ENCODE data around the gene KDM1B. TPM values are rescaled to one million over a fixed set of nuclear protein-coding genes. Genes with fewer than 3 reads are reported as not detected.
A peak's percentile ranks its signal among the peaks of the same experiment; 100 is the strongest.

Gene KDM1B
- total and polyA plus RNA-seq, 9 of the 15 experiments (the other 6 are each of a cell fraction or from before 2014, with no cell fraction given): 1.4 to 58.9 (median 36.3) TPM

GRCh38 chr6:18242062-18242851, 87.0 kb downstream of the KDM1B start (continued):
- TF ChIP-seq, protein P1, sequence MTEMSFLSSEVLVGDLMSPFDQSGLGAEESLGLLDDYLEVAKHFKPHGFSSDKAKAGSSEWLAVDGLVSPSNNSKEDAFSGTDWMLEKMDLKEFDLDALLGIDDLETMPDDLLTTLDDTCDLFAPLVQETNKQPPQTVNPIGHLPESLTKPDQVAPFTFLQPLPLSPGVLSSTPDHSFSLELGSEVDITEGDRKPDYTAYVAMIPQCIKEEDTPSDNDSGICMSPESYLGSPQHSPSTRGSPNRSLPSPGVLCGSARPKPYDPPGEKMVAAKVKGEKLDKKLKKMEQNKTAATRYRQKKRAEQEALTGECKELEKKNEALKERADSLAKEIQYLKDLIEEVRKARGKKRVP (CRISPR knock-in tag; IDR thresholded peaks at IDR 0.05): 0 out of 2 replicates have a peak, but pooled peaks have one; percentile 41
- TF ChIP-seq C11orf30 (IDR thresholded peaks at IDR 0.05; ENCODE audit: low read depth) (no peak), FOXK2 (conservative IDR thresholded peaks at IDR 0.05 in 1 of 2, IDR thresholded peaks at IDR 0.05 in 1 of 2; ENCODE audit: low read depth in 2 of 2) (peak in 1 of 2 experiments; percentile 19; a peak in 1 of 4 replicates), ZNF41 (CRISPR knock-in tag; conservative IDR thresholded peaks at IDR 0.05) (0 out of 2 replicates have a peak, but pooled peaks have one; percentile 58), DDX20 (tag; IDR thresholded peaks at IDR 0.05; ENCODE audit: low read depth) (peak; percentile 83), BACH1 (tag; IDR thresholded peaks at IDR 0.05) (peak; percentile 81; the same call in 1 of the 2 replicates), USF1 (CRISPR knock-in tag; IDR thresholded peaks at IDR 0.05) (no peak), ZNF197 (CRISPR knock-in tag; IDR thresholded peaks at IDR 0.05; ENCODE audit: low read depth) (peak; percentile 58; the same call in 1 of the 2 replicates), ILK (tag; IDR thresholded peaks at IDR 0.05; ENCODE audit: borderline replicate concordance, low read depth) (peak; percentile 57; the same call in 1 of the 2 replicates), ARNT (IDR thresholded peaks at IDR 0.05) (no peak), RCOR1 (IDR thresholded peaks at IDR 0.05; ENCODE audit: borderline replicate concordance in 1 of 2, low read depth in 2 of 2, low read length in 2 of 2) (peak in 1 of 2 experiments; percentile 58; a peak in 1 of 4 replicates), SMARCA4 (IDR thresholded peaks at IDR 0.05) (peak; percentile 54; the same call in 1 of the 2 replicates), FOXO4 (CRISPR knock-in tag; IDR thresholded peaks at IDR 0.05) (no peak), GATAD2B (IDR thresholded peaks at IDR 0.05; ENCODE audit: borderline replicate concordance) (no peak)

All from K562 (cell line).